Prostate gland (tissue), 2 donors: ENCODE data around the gene LARGE2. TPM values are rescaled to one million over a fixed set of nuclear protein-coding genes. Genes with fewer than 3 reads are reported as not detected.

Source experiments
- DNase-seq: peaks from one replicate; pipeline ENCODE4 v3.0.0-alpha.2; 2019; ENCODE audit warnings: low spot score
- H3K27ac ChIP-seq, 2 donors: fragments of 200-600 bp; sonication (generic); 2 replicates each; pipeline ENCODE4 v1.5.1; 2017 to 2019
- H3K27me3 ChIP-seq: fragments of 200-600 bp; sonication (generic); replicated peaks from 2 replicates; pipeline ENCODE4 v1.5.1; 2019; ENCODE audit not compliant: insufficient read depth
- H3K36me3 ChIP-seq, 2 donors: fragments of 200-600 bp; sonication (generic); 1 replicate in 1 of 2; 2 replicates in 1 of 2; pipeline versions ENCODE4 v1.5.1 to v1.8.1; 2017 to 2019
- H3K4me1 ChIP-seq: fragments of 200-600 bp; sonication (generic); replicated peaks from 2 replicates; pipeline ENCODE4 v1.5.1; 2019
- H3K4me3 ChIP-seq, 2 donors: fragments of 200-600 bp; sonication (generic); 2 replicates each; pipeline ENCODE4 v1.5.1; 2017 to 2019
- H3K9me3 ChIP-seq: fragments of 200-600 bp; sonication (generic); 2 replicates; pipeline ENCODE4 v1.5.1; 2017
- CTCF ChIP-seq, 4 experiments: fragments of 200-600 bp in 2 of 4; fragments of 450-650 bp in 2 of 4; sonication (generic) in 2 of 4; IDR thresholded peaks; 1 replicate in 3 of 4; 2 replicates in 1 of 4; pipeline ENCODE4 v1.5.1; 2016 to 2019; ENCODE audit warnings: antibody characterized with exemption in 4 of 4, mild to moderate bottlenecking in 2 of 4, moderate library complexity in 2 of 4
- POLR2A ChIP-seq: fragments of 450-650 bp; IDR thresholded peaks from one replicate; pipeline ENCODE4 v1.6.1; 2016; ENCODE audit warnings: antibody characterized with exemption, mild to moderate bottlenecking
- POLR2AphosphoS5 ChIP-seq: sonication (generic); formaldehyde crosslinking; IDR thresholded peaks from one replicate; pipeline ENCODE4 v1.6.1; 2017; ENCODE audit warnings: antibody characterized with exemption
- WGBS: methylation state at CpG from one replicate; pipeline ENCODE4 v1.1.5; 2018; 5-methylcytosine and 5-hydroxymethylcytosine counted together
- intact Hi-C: fragments of 100-400 bp; cut with DNase I; formaldehyde crosslinking; loops from one replicate; pipeline ENCODE4 v1.14.2; 2022
- total RNA-seq, 2 donors: library from RNA; depleted of rRNA; stranded (reverse); fragments of >200 nt; gene quantifications; one replicate each; pipeline ENCODE4 v1.1.0, GENCODE V29; 2016

LARGE2 gene
- total RNA-seq, 2 donors from 2014 or later: 20.2 to 33.6 TPM

- Histone ChIP-seq H3K36me3 (no peaks in the 10 kb centered on the region), H3K9me3 (no peaks in the 10 kb centered on the region), H3K4me1 (peaks cover 12% of the 10 kb centered on the region), H3K27me3 (no peaks in the 10 kb centered on the region), H3K27ac (no peak overlapping the region), H3K4me3 (no peak overlapping the region)
- intact Hi-C loops: no loop called here
- no peak for DNase-seq
- TF ChIP-seq CTCF (IDR thresholded peaks at IDR 0.05): no peak
- WGBS: 85% methylated on average over 6 of the region's 6 CpGs
Observed at GRCh38 chr11:45924927-45925326, 2.5 kb downstream of the LARGE2 start.

DNA sequence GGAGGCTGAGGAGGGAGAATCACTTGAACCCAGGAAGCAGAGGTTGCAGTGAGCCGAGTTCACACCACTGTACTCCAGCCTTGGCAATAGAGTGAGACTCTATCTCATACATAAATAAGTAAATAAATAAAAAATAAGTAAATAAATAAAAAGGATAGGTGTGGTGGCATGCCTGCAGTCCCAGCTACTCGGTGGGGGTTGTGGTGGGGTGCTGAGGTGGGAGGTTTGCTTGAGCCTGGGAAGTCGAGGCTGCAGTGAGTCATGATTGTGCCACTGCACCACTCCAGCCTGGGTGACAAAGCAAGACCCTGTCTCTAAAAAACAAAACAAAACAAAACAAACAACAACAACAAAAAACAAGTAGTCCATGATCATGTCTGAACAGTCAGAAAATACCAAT, 3.1 kb downstream of the LARGE2 start:
- H3K27ac ChIP-seq: no peak overlapping the region
- H3K36me3 ChIP-seq: no peaks in the 10 kb centered on the region
- 66% methylated on average over 3 of the region's 3 CpGs for WGBS
- H3K4me1 ChIP-seq: peaks cover 12% of the 10 kb centered on the region
- H3K4me3 ChIP-seq: no peak overlapping the region
- TF ChIP-seq CTCF (IDR thresholded peaks at IDR 0.05): no peak
- no peak for TF ChIP-seq POLR2AphosphoS5
- no peak for TF ChIP-seq POLR2A
- no peaks in the 10 kb centered on the region for H3K9me3 ChIP-seq
- no peak for DNase-seq
- no peaks in the 10 kb centered on the region for H3K27me3 ChIP-seq
- intact Hi-C loops: no loop called here

- no peak overlapping the region for H3K27ac ChIP-seq
- TF ChIP-seq CTCF (IDR thresholded peaks at IDR 0.05) (no peak), POLR2AphosphoS5 (no peak), POLR2A (no peak)
- peaks cover 8% of the 10 kb centered on the region for H3K4me1 ChIP-seq
- no peaks in the 10 kb centered on the region for H3K9me3 ChIP-seq
- DNase-seq: no peak
- no peaks in the 10 kb centered on the region for H3K36me3 ChIP-seq
- WGBS: 55% methylated on average over 8 of the region's 12 CpGs
- H3K27me3 ChIP-seq: no peaks in the 10 kb centered on the region
- intact Hi-C loops: no loop called here
- H3K4me3 ChIP-seq: no peak overlapping the region
Observed at GRCh38 chr11:45926001-45926401, 3.5 kb downstream of the LARGE2 start.

DNA sequence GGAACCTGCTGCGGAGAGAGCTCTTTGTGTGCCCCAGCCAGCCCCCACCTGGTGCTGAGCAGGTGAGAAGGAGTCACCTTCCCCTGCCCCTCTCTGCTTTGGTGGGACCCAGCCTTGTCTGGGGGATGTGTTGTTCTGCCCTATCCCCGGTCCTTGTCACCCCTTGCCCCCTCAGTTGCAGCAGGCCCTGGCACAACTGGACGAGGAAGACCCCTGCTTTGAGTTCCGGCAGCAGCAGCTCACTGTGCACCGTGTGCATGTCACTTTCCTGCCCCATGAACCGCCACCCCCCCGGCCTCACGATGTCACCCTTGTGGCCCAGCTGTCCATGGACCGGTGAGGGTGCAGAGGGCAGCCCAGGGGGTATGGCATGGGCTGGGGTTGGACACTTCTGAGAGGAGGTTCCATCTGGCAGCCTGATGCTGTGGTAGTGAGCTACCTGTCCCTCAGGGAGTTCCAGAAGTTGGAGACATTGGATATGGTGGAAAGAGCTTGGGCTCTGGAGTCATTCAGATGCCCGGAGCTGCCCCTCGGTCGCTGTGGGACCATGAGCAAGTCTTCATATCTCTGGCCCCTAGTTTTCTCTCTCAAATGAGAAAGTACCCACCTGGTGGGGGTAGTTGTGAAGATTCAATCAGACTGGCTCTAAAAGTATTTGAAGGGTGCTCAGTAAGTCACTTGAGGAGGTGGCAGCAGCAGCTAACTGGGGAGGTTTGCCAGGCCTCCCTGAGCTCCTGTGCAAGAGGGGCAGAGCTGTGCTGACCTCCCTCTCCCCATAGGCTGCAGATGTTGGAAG, 4.3 kb downstream of the LARGE2 start:
- no peak overlapping the region for H3K27ac ChIP-seq

More for the DNA sequence above, 4.3 kb downstream of the LARGE2 start:
- Histone ChIP-seq H3K27me3 (no peaks in the 10 kb centered on the region), H3K36me3 (no peaks in the 10 kb centered on the region), H3K4me1 (peaks cover 3% of the 10 kb centered on the region), H3K9me3 (no peaks in the 10 kb centered on the region), H3K4me3 (no peak overlapping the region)
- intact Hi-C loops: no loop called here
- no peak for DNase-seq
- TF ChIP-seq POLR2A (no peak), CTCF (IDR thresholded peaks at IDR 0.05) (no peak), POLR2AphosphoS5 (no peak)
- 91% methylated on average over 12 of the region's 12 CpGs for WGBS
